H1 (cell line): ENCODE results near the gene FANCI. TPM values are rescaled to one million over a fixed set of nuclear protein-coding genes. Genes with fewer than 3 reads are reported as not detected.

ENCODE experiments used
- RAD21 ChIP-seq, 2 experiments: IDR thresholded peaks in 1 of 2; conservative IDR thresholded peaks in 1 of 2; 2 replicates each; pipeline ENCODE4 v1.6.1; 2011; ENCODE audit warnings: low read depth in 2 of 2, low read length in 2 of 2, improper control_type of control experiment in 1 of 2, inconsistent platforms in 1 of 2, mild to moderate bottlenecking in 1 of 2, moderate library complexity in 1 of 2
- SP1 ChIP-seq: IDR thresholded peaks from 2 replicates; pipeline ENCODE4 v1.6.1; 2011; ENCODE audit warnings: low read depth, low read length
- TAF7 ChIP-seq: optimal IDR thresholded peaks from 2 replicates; pipeline ENCODE3; 2011; ENCODE audit warnings: low read depth, mild to moderate bottlenecking, inconsistent platforms, low read length, moderate library complexity, borderline replicate concordance
- ZNF274 ChIP-seq: IDR thresholded peaks from 2 replicates; pipeline ENCODE4 v1.7.0; 2012; ENCODE audit warnings: low read length, borderline replicate concordance; ENCODE audit errors: extremely low read depth
- polyA plus RNA-seq, 7 experiments: library from polyadenylated mRNA; depleted of rRNA in 3 of 7; stranded (reverse) in 5 of 7; unstranded in 2 of 7; fragments of >200 nt in 5 of 7; fragments of 200-250 nt in 2 of 7; gene quantifications; 1 replicate in 5 of 7; 2 replicates in 1 of 7; 4 replicates in 1 of 7; pipeline versions ENCODE4 v1.2.1 to v1.2.3, GENCODE V29; 2011 to 2013; ENCODE audit warnings: missing spikeins in 2 of 7, mixed read lengths in 2 of 7
- total RNA-seq: library from RNA; stranded (reverse); fragmentation: NEBNext Ultra II Directional; extraction: Animal tissue kit (Norgen Biotek cat#: 25700); gene quantifications from 2 replicates; pipeline ENCODE4 v1.2.1, GENCODE V29; 2021
- TF ChIP-seq, protein P1 (sequence below): IDR thresholded peaks from 2 replicates; pipeline ENCODE4 v1.6.1; 2011; ENCODE audit warnings: low read length, improper control_type of control experiment
- TF ChIP-seq, protein P2 (sequence below): IDR thresholded peaks from 2 replicates; pipeline ENCODE4 v1.6.1; 2012; ENCODE audit warnings: inconsistent platforms

FANCI gene
- total and polyA plus RNA-seq, 2 of the 8 experiments (the other 6 are each of a cell fraction or from before 2014, with no cell fraction given): 37.8 to 115 TPM

DNA sequence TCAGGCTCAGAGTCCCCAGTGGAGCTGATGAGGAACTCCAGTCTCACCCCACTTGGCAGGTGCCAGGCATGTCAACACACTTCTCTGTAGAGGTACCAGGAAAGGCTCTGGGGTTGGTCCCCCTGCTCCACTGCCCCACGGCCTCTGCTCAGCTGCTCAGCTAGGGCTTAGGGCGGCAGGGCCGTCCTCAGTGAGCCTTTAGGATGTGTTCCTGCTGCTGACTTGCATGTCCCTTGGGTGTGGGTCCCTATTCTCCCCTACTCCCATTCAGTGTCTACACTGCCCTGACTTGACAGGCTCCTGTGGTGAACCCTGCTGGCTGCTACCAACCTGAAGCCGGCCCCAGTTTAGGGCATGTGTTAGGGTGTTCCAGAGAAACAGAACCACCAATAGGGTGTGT is 108.7 kb downstream of the FANCI start (continued):
- TF ChIP-seq, protein P1, sequence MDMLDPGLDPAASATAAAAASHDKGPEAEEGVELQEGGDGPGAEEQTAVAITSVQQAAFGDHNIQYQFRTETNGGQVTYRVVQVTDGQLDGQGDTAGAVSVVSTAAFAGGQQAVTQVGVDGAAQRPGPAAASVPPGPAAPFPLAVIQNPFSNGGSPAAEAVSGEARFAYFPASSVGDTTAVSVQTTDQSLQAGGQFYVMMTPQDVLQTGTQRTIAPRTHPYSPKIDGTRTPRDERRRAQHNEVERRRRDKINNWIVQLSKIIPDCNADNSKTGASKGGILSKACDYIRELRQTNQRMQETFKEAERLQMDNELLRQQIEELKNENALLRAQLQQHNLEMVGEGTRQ: no peak
- no peak for TF ChIP-seq ZNF274
- TF ChIP-seq RAD21 (IDR thresholded peaks at IDR 0.05 in 1 of 2, conservative IDR thresholded peaks at IDR 0.05 in 1 of 2; ENCODE audit: low read depth in 2 of 2, low read length in 2 of 2): no peak
- no peak for TF ChIP-seq SP1
- TF ChIP-seq TAF7: no peak
- TF ChIP-seq, protein P2, sequence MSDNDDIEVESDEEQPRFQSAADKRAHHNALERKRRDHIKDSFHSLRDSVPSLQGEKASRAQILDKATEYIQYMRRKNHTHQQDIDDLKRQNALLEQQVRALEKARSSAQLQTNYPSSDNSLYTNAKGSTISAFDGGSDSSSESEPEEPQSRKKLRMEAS: no peak
- TF ChIP-seq, all 59 proteins: peak for 0
